Measurements from ENCODE around the gene FNDC10.
"Not testable (repeated sequence)": the region's sequence is repeated elsewhere in the genome, so short reads cannot be mapped to it uniquely, and the experiment has no call there.

FNDC10 gene

GRCh38 chr1:1599935-1600860 is at the start of gene FNDC10:
FNDC10 (minus strand) TSS chr1:1600135; CDS start chr1:1600015, 120 bp downstream.
- TF ChIP-seq OSR1 (CRISPR knock-in tag; IDR thresholded peaks at IDR 0.05): no peak
- TF ChIP-seq CSRNP3 (CRISPR knock-in tag; IDR thresholded peaks at IDR 0.05): no peak
- no peak for TF ChIP-seq GLIS3 (CRISPR knock-in tag; IDR thresholded peaks at IDR 0.05)
- no peak for TF ChIP-seq CSDC2 (CRISPR knock-in tag; IDR thresholded peaks at IDR 0.05)
- no peak for TF ChIP-seq ZC3H10 (CRISPR knock-in tag; IDR thresholded peaks at IDR 0.05)
- TF ChIP-seq ZFP30 (CRISPR knock-in tag; IDR thresholded peaks at IDR 0.05): no peak
- no peak for TF ChIP-seq PATZ1 (CRISPR knock-in tag; IDR thresholded peaks at IDR 0.05; ENCODE audit: borderline replicate concordance)
- TF ChIP-seq SNAI2 (CRISPR knock-in tag; IDR thresholded peaks at IDR 0.05): no peak
- no peak for TF ChIP-seq TSHZ2 (CRISPR knock-in tag; IDR thresholded peaks at IDR 0.05)
- no peak for TF ChIP-seq CREB5 (CRISPR knock-in tag; IDR thresholded peaks at IDR 0.05; ENCODE audit: low read depth)
- TF ChIP-seq ZNF565 (CRISPR knock-in tag; conservative IDR thresholded peaks at IDR 0.05; ENCODE audit: low read depth): no peak
- no peak for TF ChIP-seq RARB (CRISPR knock-in tag; IDR thresholded peaks at IDR 0.05)
- TF ChIP-seq ARNTL (CRISPR knock-in tag; IDR thresholded peaks at IDR 0.05; ENCODE audit: borderline replicate concordance, low read depth): no peak
- TF ChIP-seq ZNF8 (CRISPR knock-in tag; IDR thresholded peaks at IDR 0.05): no peak
- TF ChIP-seq ISL1 (CRISPR knock-in tag; IDR thresholded peaks at IDR 0.05): no peak
- TF ChIP-seq PPARA (CRISPR knock-in tag; IDR thresholded peaks at IDR 0.05; ENCODE audit: borderline replicate concordance): no peak
- no peak for TF ChIP-seq ESRRG (CRISPR knock-in tag; IDR thresholded peaks at IDR 0.05)
- no peak for TF ChIP-seq BACH2 (CRISPR knock-in tag; IDR thresholded peaks at IDR 0.05; ENCODE audit: borderline replicate concordance)
- no peak for TF ChIP-seq TCF4 (CRISPR knock-in tag; IDR thresholded peaks at IDR 0.05; ENCODE audit: borderline replicate concordance)
- ATAC-seq: no peak; the same call in 2 of the 3 replicates

- ATAC-seq: not testable (repeated sequence)
Measured at GRCh38 chr1:1648265-1648664, 48.3 kb upstream of the FNDC10 start.

- not testable (repeated sequence) for ATAC-seq
Measured at GRCh38 chr1:1647567-1648241, 47.8 kb upstream of the FNDC10 start.

GRCh38 chr1:1646326-1646725 is 46.4 kb upstream of the FNDC10 start:
- ATAC-seq: not testable (repeated sequence)

GRCh38 chr1:1640711-1641461 is 41.0 kb upstream of the FNDC10 start:
- not testable (repeated sequence) for ATAC-seq

GRCh38 chr1:1640081-1640480 is 40.1 kb upstream of the FNDC10 start:
- ATAC-seq: not testable (repeated sequence)

- ATAC-seq: not testable (repeated sequence)
Measured at GRCh38 chr1:1639368-1639767, 39.4 kb upstream of the FNDC10 start.

- not testable (repeated sequence) for ATAC-seq
Measured at GRCh38 chr1:1638528-1638927, 38.6 kb upstream of the FNDC10 start.

- ATAC-seq: not testable (repeated sequence)
Measured at GRCh38 chr1:1637479-1637875, 37.5 kb upstream of the FNDC10 start.
